Lung (tissue), 12 donors: ENCODE measurements around the gene DBX1. TPM values are rescaled to one million over a fixed set of nuclear protein-coding genes. Genes with fewer than 3 reads are reported as not detected.

Experiments
- ATAC-seq: fragments of 200-7000 bp; cut with Tn5 transposase; one replicate; pipeline ENCODE4 v1.9.1; 2020; ENCODE audit warnings: moderate number of reproducible peaks; ENCODE audit not compliant: insufficient read depth, low FRiP score
- DNase-seq, 3 donors: peaks; one replicate each; pipeline ENCODE4 v3.0.0-alpha.2; 2013 to 2017
- H3K27ac ChIP-seq, 2 donors: one replicate each; pipeline ENCODE4 v1.5.1; 2013; ENCODE audit warnings: mild to moderate bottlenecking in 2 of 2, moderate library complexity in 2 of 2, control low read depth in 1 of 2, inconsistent platforms in 1 of 2, low read depth in 1 of 2, low read length in 1 of 2
- H3K27me3 ChIP-seq, 3 donors: one replicate each; pipeline ENCODE4 v1.5.1; 2013; ENCODE audit warnings: low read length in 2 of 3; ENCODE audit not compliant: control insufficient read depth in 3 of 3, insufficient read depth in 3 of 3
- H3K36me3 ChIP-seq, 4 donors: one replicate each; pipeline ENCODE4 v1.5.1; 2013; ENCODE audit warnings: low read length in 4 of 4, mild to moderate bottlenecking in 1 of 4, moderate library complexity in 1 of 4; ENCODE audit not compliant: control insufficient read depth in 4 of 4, insufficient read depth in 4 of 4
- H3K4me1 ChIP-seq, 5 donors: one replicate each; pipeline ENCODE4 v1.5.1; 2013; ENCODE audit warnings: low read length in 5 of 5, mild to moderate bottlenecking in 2 of 5, moderate library complexity in 1 of 5; ENCODE audit not compliant: control insufficient read depth in 5 of 5, insufficient read depth in 5 of 5
- H3K4me3 ChIP-seq: one replicate; pipeline ENCODE4 v1.5.1; 2013; ENCODE audit warnings: mild to moderate bottlenecking, control low read depth, moderate library complexity
- H3K9ac ChIP-seq, 2 donors: one replicate each; pipeline ENCODE4 v1.5.1; 2013; ENCODE audit warnings: low read length in 2 of 2, control low read depth in 1 of 2; ENCODE audit not compliant: insufficient read depth in 1 of 2
- H3K9me3 ChIP-seq, 4 donors: one replicate each; pipeline ENCODE4 v1.5.1; 2013; ENCODE audit warnings: low read length in 3 of 4, mild to moderate bottlenecking in 1 of 4, moderate library complexity in 1 of 4; ENCODE audit not compliant: control insufficient read depth in 4 of 4, insufficient read depth in 3 of 4
- CTCF ChIP-seq: IDR thresholded peaks from 2 replicates; pipeline ENCODE4 v1.5.1; 2012; ENCODE audit warnings: mild to moderate bottlenecking; ENCODE audit errors: control extremely low read depth, extremely low read depth
- WGBS, 2 donors: extraction: QIAGEN DNeasy Blood & Tissue Kit; methylation state at CpG; one replicate each; pipeline ENCODE4 v1.1.7; 2013; 5-methylcytosine and 5-hydroxymethylcytosine counted together
- polyA plus RNA-seq, 2 donors: library from polyadenylated mRNA; stranded (reverse); fragments of 200-250 nt; gene quantifications; one replicate each; pipeline ENCODE4 v1.2.1, GENCODE V29; 2013
- total RNA-seq, 2 donors: library from RNA; depleted of rRNA in 1 of 2; stranded (reverse); fragments of >200 nt in 1 of 2; gene quantifications; one replicate each; pipeline ENCODE4 v1.2.1, GENCODE V29; 2014 to 2021
- donor health status: control.
- donor health status: control.
- donor health status: Bipolar disorder and iron deficiency.
- donor health status: healthy.
- donor health status: DM: yes; HTN: yes; CAD: no.

Gene DBX1
- total and polyA plus RNA-seq, 4 donors = not detected

- Histone ChIP-seq H3K4me3 (no peak overlapping the region), H3K36me3 (peaks cover 8 to 18% (median 11%) of the 10 kb centered on the region in 4 donors), H3K27me3 (no peaks in the 10 kb centered on the region), H3K4me1 (no peaks in the 10 kb centered on the region), H3K9me3 (peaks cover 0 to 2% (median under 1%) of the 10 kb centered on the region in 4 donors), H3K9ac (no peak overlapping the region), H3K27ac (no peak overlapping the region)
- WGBS, 2 donors = 92% methylated on average over 7 of the region's 7 CpGs
- DNase-seq (no peak), ATAC-seq (no peak)
- no peak for TF ChIP-seq CTCF
Observed at GRCh38 chr11:20120134-20120925, 39.9 kb downstream of the DBX1 start.

GRCh38 chr11:20119315-20119714 lies 41.0 kb downstream of the DBX1 start:
- Histone ChIP-seq H3K27ac (no peak overlapping the region), H3K9ac (no peak overlapping the region), H3K9me3 (peaks cover 0 to 2% (median 0%) of the 10 kb centered on the region in 4 donors), H3K27me3 (no peaks in the 10 kb centered on the region), H3K36me3 (peaks cover 8 to 24% (median 15%) of the 10 kb centered on the region in 4 donors), H3K4me3 (no peak overlapping the region), H3K4me1 (no peaks in the 10 kb centered on the region)
- TF ChIP-seq CTCF = no peak
- WGBS, 2 donors = 92 to 93% methylated on average over 12 of the region's 12 CpGs
- ATAC-seq (no peak), DNase-seq (no peak)

GRCh38 chr11:20118209-20118608 lies 42.1 kb downstream of the DBX1 start:
- TF ChIP-seq CTCF = no peak

GRCh38 chr11:20117291-20117690 lies 43.0 kb downstream of the DBX1 start:
- no peak for TF ChIP-seq CTCF
- Histone ChIP-seq H3K9ac (no peak overlapping the region), H3K36me3 (peaks cover 8 to 24% (median 17%) of the 10 kb centered on the region in 4 donors), H3K9me3 (peaks cover 0 to 2% (median 0%) of the 10 kb centered on the region in 4 donors), H3K27me3 (no peaks in the 10 kb centered on the region), H3K4me1 (no peaks in the 10 kb centered on the region), H3K27ac (no peak overlapping the region), H3K4me3 (no peak overlapping the region)
- ATAC-seq (no peak), DNase-seq (no peak)
- 89 to 91% methylated on average over 5 of the region's 5 CpGs for WGBS, 2 donors

More at GRCh38 chr11:20118209-20118608, 42.1 kb downstream of the DBX1 start:
- Histone ChIP-seq H3K4me3 (no peak overlapping the region), H3K4me1 (no peaks in the 10 kb centered on the region), H3K9me3 (peaks cover 0 to 2% (median 0%) of the 10 kb centered on the region in 4 donors), H3K27ac (no peak overlapping the region), H3K9ac (no peak overlapping the region), H3K36me3 (peaks cover 8 to 24% (median 17%) of the 10 kb centered on the region in 4 donors), H3K27me3 (no peaks in the 10 kb centered on the region)
- no peak for DNase-seq
- WGBS, 2 donors = 96% methylated on average over 15 of the region's 15 CpGs
- no peak for ATAC-seq
